ENCODE results near the gene TRMT1.

Gene TRMT1

DNA sequence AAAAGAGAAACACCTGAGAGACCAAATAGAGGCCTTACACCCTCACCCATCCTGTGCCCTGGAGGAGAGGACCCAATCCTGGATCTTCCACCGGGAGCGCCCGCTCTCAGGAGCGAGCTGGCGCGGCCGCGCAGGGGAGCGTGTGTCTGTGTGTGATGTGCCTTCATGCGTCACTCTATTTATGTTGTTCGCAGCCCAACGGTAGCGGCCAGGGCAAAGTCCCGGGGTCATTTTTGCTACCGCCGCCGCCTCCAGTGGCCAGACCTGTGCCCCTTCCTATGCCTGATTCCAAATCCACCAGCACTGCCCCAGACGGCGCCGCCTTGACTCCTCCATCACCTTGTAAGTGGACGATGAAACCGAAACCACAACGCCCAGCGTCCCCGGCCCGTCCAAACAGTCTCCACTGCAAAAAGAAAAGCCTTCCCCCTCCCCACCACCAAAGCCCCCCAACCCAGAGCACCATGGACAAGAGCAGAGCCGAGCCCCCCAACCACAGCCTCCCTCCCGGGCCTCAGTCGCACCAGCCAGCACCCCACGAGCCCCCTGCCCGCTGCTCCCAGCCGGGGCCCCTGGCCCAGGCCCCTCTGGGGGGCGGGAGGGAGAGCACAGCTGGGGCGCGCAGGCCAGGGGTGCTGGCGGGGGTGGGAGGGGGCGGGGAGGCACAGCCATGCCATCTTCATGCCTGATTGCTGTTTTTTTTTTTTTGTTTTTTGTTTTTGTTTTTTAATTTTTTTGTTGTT is 28.6 kb downstream of the TRMT1 start:
- Histone ChIP-seq H3K4me3 (ENCODE audit: low read depth in 1 of 2, low read length in 2 of 2) (no peak overlapping the region), H3K79me2 (ENCODE audit: insufficient read depth, low read length) (no peaks in the 10 kb centered on the region), H3K9ac (ENCODE audit: low read depth, low read length) (no peak overlapping the region), H4K20me1 (ENCODE audit: insufficient read depth, low read length) (no peaks in the 10 kb centered on the region), H3K27ac (ENCODE audit: low read length) (no peak overlapping the region), H3K4me2 (ENCODE audit: insufficient read depth, low read length) (no peak overlapping the region), H3K36me3 (ENCODE audit: insufficient read depth, low read length) (no peaks in the 10 kb centered on the region), H3K4me1 (ENCODE audit: insufficient read depth, low read length) (no peaks in the 10 kb centered on the region), H3K9me3 (ENCODE audit: insufficient read depth, low read length, severe bottlenecking) (no peaks in the 10 kb centered on the region), H2AFZ (ENCODE audit: low read depth, low read length) (no peak overlapping the region), H3K27me3 (ENCODE audit: insufficient read depth, low read length, poor library complexity) (no peaks in the 10 kb centered on the region)
- DNase-seq (no peak), ATAC-seq (ENCODE audit: insufficient read depth, low read depth) (no peak)
- TF ChIP-seq, protein P1, sequence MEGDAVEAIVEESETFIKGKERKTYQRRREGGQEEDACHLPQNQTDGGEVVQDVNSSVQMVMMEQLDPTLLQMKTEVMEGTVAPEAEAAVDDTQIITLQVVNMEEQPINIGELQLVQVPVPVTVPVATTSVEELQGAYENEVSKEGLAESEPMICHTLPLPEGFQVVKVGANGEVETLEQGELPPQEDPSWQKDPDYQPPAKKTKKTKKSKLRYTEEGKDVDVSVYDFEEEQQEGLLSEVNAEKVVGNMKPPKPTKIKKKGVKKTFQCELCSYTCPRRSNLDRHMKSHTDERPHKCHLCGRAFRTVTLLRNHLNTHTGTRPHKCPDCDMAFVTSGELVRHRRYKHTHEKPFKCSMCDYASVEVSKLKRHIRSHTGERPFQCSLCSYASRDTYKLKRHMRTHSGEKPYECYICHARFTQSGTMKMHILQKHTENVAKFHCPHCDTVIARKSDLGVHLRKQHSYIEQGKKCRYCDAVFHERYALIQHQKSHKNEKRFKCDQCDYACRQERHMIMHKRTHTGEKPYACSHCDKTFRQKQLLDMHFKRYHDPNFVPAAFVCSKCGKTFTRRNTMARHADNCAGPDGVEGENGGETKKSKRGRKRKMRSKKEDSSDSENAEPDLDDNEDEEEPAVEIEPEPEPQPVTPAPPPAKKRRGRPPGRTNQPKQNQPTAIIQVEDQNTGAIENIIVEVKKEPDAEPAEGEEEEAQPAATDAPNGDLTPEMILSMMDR (IDR thresholded peaks at IDR 0.05; ENCODE audit: borderline replicate concordance, extremely low read depth, low read length, poor library complexity, severe bottlenecking) = no peak
- TF ChIP-seq EZH2 (IDR thresholded peaks at IDR 0.05; ENCODE audit: borderline replicate concordance, low read depth, low read length, severe bottlenecking) = no peak

GRCh38 chr19:13087295-13087694 is 29.2 kb downstream of the TRMT1 start:
- ATAC-seq (ENCODE audit: insufficient read depth, low read depth) (no peak), DNase-seq (no peak)
- Histone ChIP-seq H3K4me3 (ENCODE audit: low read depth in 1 of 2, low read length in 2 of 2) (no peak overlapping the region), H3K27me3 (ENCODE audit: insufficient read depth, low read length, poor library complexity) (no peaks in the 10 kb centered on the region), H3K4me1 (ENCODE audit: insufficient read depth, low read length) (no peaks in the 10 kb centered on the region), H2AFZ (ENCODE audit: low read depth, low read length) (no peak overlapping the region), H3K79me2 (ENCODE audit: insufficient read depth, low read length) (no peaks in the 10 kb centered on the region), H3K9me3 (ENCODE audit: insufficient read depth, low read length, severe bottlenecking) (no peaks in the 10 kb centered on the region), H3K36me3 (ENCODE audit: insufficient read depth, low read length) (no peaks in the 10 kb centered on the region), H4K20me1 (ENCODE audit: insufficient read depth, low read length) (no peaks in the 10 kb centered on the region), H3K9ac (ENCODE audit: low read depth, low read length) (no peak overlapping the region), H3K27ac (ENCODE audit: low read length) (no peak overlapping the region), H3K4me2 (ENCODE audit: insufficient read depth, low read length) (no peak overlapping the region)
- TF ChIP-seq EZH2 (IDR thresholded peaks at IDR 0.05; ENCODE audit: borderline replicate concordance, low read depth, low read length, severe bottlenecking) = no peak
- TF ChIP-seq, protein P1 (IDR thresholded peaks at IDR 0.05; ENCODE audit: borderline replicate concordance, extremely low read depth, low read length, poor library complexity, severe bottlenecking) = no peak

- no peak for ATAC-seq (ENCODE audit: insufficient read depth, low read depth)
- Histone ChIP-seq H3K27ac (ENCODE audit: low read length) (no peak overlapping the region), H4K20me1 (ENCODE audit: insufficient read depth, low read length) (no peaks in the 10 kb centered on the region), H2AFZ (ENCODE audit: low read depth, low read length) (no peak overlapping the region), H3K9ac (ENCODE audit: low read depth, low read length) (no peak overlapping the region), H3K4me3 (ENCODE audit: low read depth in 1 of 2, low read length in 2 of 2) (no peak overlapping the region), H3K36me3 (ENCODE audit: insufficient read depth, low read length) (no peaks in the 10 kb centered on the region), H3K79me2 (ENCODE audit: insufficient read depth, low read length) (no peaks in the 10 kb centered on the region), H3K4me2 (ENCODE audit: insufficient read depth, low read length) (no peak overlapping the region), H3K9me3 (ENCODE audit: insufficient read depth, low read length, severe bottlenecking) (no peaks in the 10 kb centered on the region), H3K4me1 (ENCODE audit: insufficient read depth, low read length) (no peaks in the 10 kb centered on the region), H3K27me3 (ENCODE audit: insufficient read depth, low read length, poor library complexity) (no peaks in the 10 kb centered on the region)
- no peak for DNase-seq
- TF ChIP-seq, protein P1 (IDR thresholded peaks at IDR 0.05; ENCODE audit: borderline replicate concordance, extremely low read depth, low read length, poor library complexity, severe bottlenecking) = no peak
- TF ChIP-seq EZH2 (IDR thresholded peaks at IDR 0.05; ENCODE audit: borderline replicate concordance, low read depth, low read length, severe bottlenecking) = no peak
Measured at GRCh38 chr19:13086341-13086740, 30.2 kb downstream of the TRMT1 start.

Data from DND-41 (cell line).